ENCODE results near the gene SEMA5A.

The SEMA5A gene

DNA sequence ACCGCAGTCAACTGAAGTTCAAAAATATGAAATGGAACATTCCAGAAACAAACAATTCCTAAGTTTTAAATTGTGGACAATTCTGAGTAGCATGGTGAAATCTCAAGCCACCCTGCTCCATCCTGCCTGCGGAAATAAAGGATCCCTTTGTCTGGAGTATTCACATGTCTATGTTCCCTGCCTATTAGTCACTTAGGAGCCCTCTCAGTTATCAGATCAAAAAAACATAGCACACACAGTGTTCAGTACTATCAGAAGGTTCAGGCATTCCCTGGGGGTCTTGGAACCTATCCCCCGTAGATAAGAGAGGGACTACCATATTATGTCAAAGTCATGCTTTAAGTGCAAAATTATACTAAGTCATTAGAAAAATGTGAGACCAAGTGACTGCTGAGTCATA, 300.8 kb downstream of the SEMA5A start:
- no peak overlapping the region for H3K27ac ChIP-seq (ENCODE audit: low read length)
- H3K4me3 ChIP-seq (ENCODE audit: low read depth in 1 of 2, low read length in 2 of 2): no peak overlapping the region
- no peaks in the 10 kb centered on the region for H3K4me1 ChIP-seq (ENCODE audit: control insufficient read depth in 1 of 2, insufficient read depth in 2 of 2, low read length in 2 of 2)
- H3K27me3 ChIP-seq (ENCODE audit: low read depth, low read length): no peaks in the 10 kb centered on the region
- no peaks in the 10 kb centered on the region for H3K36me3 ChIP-seq (ENCODE audit: control insufficient read depth in 1 of 2, insufficient read depth in 2 of 2, low read length in 2 of 2)
- H3K9me3 ChIP-seq (ENCODE audit: control insufficient read depth in 1 of 2, low read length in 2 of 2): no peaks in the 10 kb centered on the region

- Histone ChIP-seq H3K27ac (ENCODE audit: low read length) (no peak overlapping the region), H3K4me3 (ENCODE audit: low read depth in 1 of 2, low read length in 2 of 2) (no peak overlapping the region), H3K36me3 (ENCODE audit: control insufficient read depth in 1 of 2, insufficient read depth in 2 of 2, low read length in 2 of 2) (no peaks in the 10 kb centered on the region), H3K9me3 (ENCODE audit: control insufficient read depth in 1 of 2, low read length in 2 of 2) (no peaks in the 10 kb centered on the region), H3K4me1 (ENCODE audit: control insufficient read depth in 1 of 2, insufficient read depth in 2 of 2, low read length in 2 of 2) (no peaks in the 10 kb centered on the region), H3K27me3 (ENCODE audit: low read depth, low read length) (no peaks in the 10 kb centered on the region)
Observed at GRCh38 chr5:9244417-9244816, 301.5 kb downstream of the SEMA5A start.

DNA sequence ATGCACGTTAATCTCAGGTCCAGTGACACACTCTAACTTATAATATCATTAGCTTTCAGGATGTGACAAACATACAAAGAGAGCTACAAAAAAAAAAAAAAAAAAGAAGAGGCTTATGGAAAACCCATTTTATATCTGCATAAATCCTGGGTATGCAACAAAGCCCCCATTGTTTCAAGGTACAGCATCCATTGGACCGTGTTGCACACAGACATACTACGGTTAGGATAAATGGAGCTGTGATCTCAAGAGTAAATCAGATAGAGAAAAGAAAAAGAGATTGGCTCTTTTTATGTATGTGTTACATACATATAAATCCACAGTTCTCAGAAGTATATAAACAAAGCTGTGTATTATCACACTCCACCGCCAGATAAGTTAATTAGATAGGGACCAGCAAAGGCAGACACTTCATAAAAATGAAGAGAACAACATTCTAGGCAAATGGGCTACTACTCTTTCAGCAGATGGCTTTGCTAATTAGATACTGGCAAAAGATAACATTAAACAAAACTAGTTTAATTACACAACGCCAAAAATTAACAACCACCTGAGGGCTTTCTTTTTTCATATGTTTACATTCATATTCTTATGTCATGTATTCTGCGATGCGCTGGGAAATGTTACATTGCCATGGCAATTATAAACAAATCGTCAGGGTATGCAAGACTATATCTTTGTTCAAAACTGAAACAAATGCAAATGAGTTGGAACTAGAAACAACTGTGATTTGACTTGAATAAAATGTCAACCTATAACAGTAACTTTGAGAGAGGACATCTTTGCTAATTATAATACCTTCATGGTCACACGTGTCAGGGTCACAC, 304.2 kb downstream of the SEMA5A start:
- Histone ChIP-seq H3K4me1 (ENCODE audit: control insufficient read depth in 1 of 2, insufficient read depth in 2 of 2, low read length in 2 of 2) (no peaks in the 10 kb centered on the region), H3K36me3 (ENCODE audit: control insufficient read depth in 1 of 2, insufficient read depth in 2 of 2, low read length in 2 of 2) (no peaks in the 10 kb centered on the region), H3K27ac (ENCODE audit: low read length) (no peak overlapping the region)

GRCh38 chr5:9240431-9240830, 305.4 kb downstream of the SEMA5A start:
- H3K4me3 ChIP-seq (ENCODE audit: low read depth in 1 of 2, low read length in 2 of 2): no peak overlapping the region
- H3K4me1 ChIP-seq (ENCODE audit: control insufficient read depth in 1 of 2, insufficient read depth in 2 of 2, low read length in 2 of 2): no peaks in the 10 kb centered on the region
- no peaks in the 10 kb centered on the region for H3K9me3 ChIP-seq (ENCODE audit: control insufficient read depth in 1 of 2, low read length in 2 of 2)
- no peaks in the 10 kb centered on the region for H3K36me3 ChIP-seq (ENCODE audit: control insufficient read depth in 1 of 2, insufficient read depth in 2 of 2, low read length in 2 of 2)
- no peak overlapping the region for H3K27ac ChIP-seq (ENCODE audit: low read length)
- no peaks in the 10 kb centered on the region for H3K27me3 ChIP-seq (ENCODE audit: low read depth, low read length)

More for the DNA sequence above, 304.2 kb downstream of the SEMA5A start:
- Histone ChIP-seq H3K9me3 (ENCODE audit: control insufficient read depth in 1 of 2, low read length in 2 of 2) (no peaks in the 10 kb centered on the region), H3K4me3 (ENCODE audit: low read depth in 1 of 2, low read length in 2 of 2) (no peak overlapping the region), H3K27me3 (ENCODE audit: low read depth, low read length) (no peaks in the 10 kb centered on the region)

- no peak overlapping the region for H3K27ac ChIP-seq (ENCODE audit: low read length)
- no peaks in the 10 kb centered on the region for H3K9me3 ChIP-seq (ENCODE audit: control insufficient read depth in 1 of 2, low read length in 2 of 2)
- H3K4me1 ChIP-seq (ENCODE audit: control insufficient read depth in 1 of 2, insufficient read depth in 2 of 2, low read length in 2 of 2): no peaks in the 10 kb centered on the region
- no peak overlapping the region for H3K4me3 ChIP-seq (ENCODE audit: low read depth in 1 of 2, low read length in 2 of 2)
- H3K36me3 ChIP-seq (ENCODE audit: control insufficient read depth in 1 of 2, insufficient read depth in 2 of 2, low read length in 2 of 2): no peaks in the 10 kb centered on the region
- no peaks in the 10 kb centered on the region for H3K27me3 ChIP-seq (ENCODE audit: low read depth, low read length)
Observed at GRCh38 chr5:9239626-9240025, 306.2 kb downstream of the SEMA5A start.

DNA sequence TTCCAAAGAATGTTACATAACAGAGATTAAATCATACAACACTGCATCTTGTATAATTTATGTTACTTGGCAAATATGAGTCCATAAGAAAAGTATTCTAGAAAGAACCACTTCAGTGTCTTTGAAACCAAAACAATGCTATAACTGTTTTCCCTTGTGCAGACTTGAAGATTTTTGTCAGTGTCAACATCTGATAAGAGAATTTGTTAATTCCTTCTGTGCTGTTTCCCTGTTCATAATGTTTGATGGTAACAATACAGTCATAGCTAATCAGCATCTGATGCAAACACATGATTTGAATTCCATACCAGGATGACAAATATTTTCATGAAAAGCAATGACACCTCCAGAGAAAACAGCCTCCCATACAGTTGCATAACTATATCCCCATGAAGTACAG, 306.8 kb downstream of the SEMA5A start:
- Histone ChIP-seq H3K27ac (ENCODE audit: low read length) (no peak overlapping the region), H3K4me1 (ENCODE audit: control insufficient read depth in 1 of 2, insufficient read depth in 2 of 2, low read length in 2 of 2) (no peaks in the 10 kb centered on the region), H3K36me3 (ENCODE audit: control insufficient read depth in 1 of 2, insufficient read depth in 2 of 2, low read length in 2 of 2) (no peaks in the 10 kb centered on the region), H3K9me3 (ENCODE audit: control insufficient read depth in 1 of 2, low read length in 2 of 2) (no peaks in the 10 kb centered on the region), H3K27me3 (ENCODE audit: low read depth, low read length) (no peaks in the 10 kb centered on the region), H3K4me3 (ENCODE audit: low read depth in 1 of 2, low read length in 2 of 2) (no peak overlapping the region)

DNA sequence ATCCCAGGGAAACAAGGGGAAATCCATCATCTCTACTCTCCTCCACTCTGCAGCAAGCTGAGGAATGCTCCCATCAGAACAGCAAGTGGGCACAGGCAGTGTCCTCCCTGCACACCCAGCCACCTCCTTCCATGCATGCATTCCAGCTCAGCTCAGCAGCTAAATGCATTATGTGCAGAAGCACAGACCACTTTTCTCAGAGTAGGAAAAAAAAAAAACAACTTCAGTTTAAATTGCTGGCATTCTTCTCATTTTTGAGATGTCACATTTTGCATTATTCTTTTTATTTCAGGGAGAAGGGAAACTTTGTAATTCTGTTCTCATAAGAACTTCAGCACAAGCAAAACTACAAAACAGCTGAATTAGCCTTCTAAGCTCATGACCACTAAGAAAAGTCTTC, 312.2 kb downstream of the SEMA5A start:
- no peak overlapping the region for H3K27ac ChIP-seq (ENCODE audit: low read length)
- H3K36me3 ChIP-seq (ENCODE audit: control insufficient read depth in 1 of 2, insufficient read depth in 2 of 2, low read length in 2 of 2): no peaks in the 10 kb centered on the region
- H3K4me1 ChIP-seq (ENCODE audit: control insufficient read depth in 1 of 2, insufficient read depth in 2 of 2, low read length in 2 of 2): no peaks in the 10 kb centered on the region
- H3K27me3 ChIP-seq (ENCODE audit: low read depth, low read length): no peaks in the 10 kb centered on the region
- H3K9me3 ChIP-seq (ENCODE audit: control insufficient read depth in 1 of 2, low read length in 2 of 2): no peaks in the 10 kb centered on the region
- no peak overlapping the region for H3K4me3 ChIP-seq (ENCODE audit: low read depth in 1 of 2, low read length in 2 of 2)

DNA sequence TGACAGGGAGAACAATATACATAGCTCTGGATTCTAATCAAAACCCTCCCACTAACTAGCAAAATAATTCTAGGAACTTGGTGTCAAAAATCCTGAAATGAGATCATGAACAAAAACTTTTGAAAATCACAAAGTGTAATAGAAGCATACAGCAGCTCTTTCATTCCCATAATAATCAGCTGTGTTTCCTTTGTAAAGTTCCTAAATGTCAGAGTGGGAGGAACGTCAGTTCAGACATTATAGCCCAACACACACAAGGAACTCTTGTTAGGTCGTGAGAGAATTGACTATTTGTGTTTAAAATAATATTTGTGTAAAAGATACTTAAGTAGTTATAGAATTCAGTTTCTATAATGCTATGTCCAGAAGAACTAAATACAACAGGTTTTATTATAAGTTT, 312.8 kb downstream of the SEMA5A start:
- Histone ChIP-seq H3K27ac (ENCODE audit: low read length) (no peak overlapping the region), H3K4me3 (ENCODE audit: low read depth in 1 of 2, low read length in 2 of 2) (no peak overlapping the region), H3K9me3 (ENCODE audit: control insufficient read depth in 1 of 2, low read length in 2 of 2) (no peaks in the 10 kb centered on the region), H3K27me3 (ENCODE audit: low read depth, low read length) (no peaks in the 10 kb centered on the region), H3K36me3 (ENCODE audit: control insufficient read depth in 1 of 2, insufficient read depth in 2 of 2, low read length in 2 of 2) (no peaks in the 10 kb centered on the region), H3K4me1 (ENCODE audit: control insufficient read depth in 1 of 2, insufficient read depth in 2 of 2, low read length in 2 of 2) (no peaks in the 10 kb centered on the region)

- H3K4me1 ChIP-seq (ENCODE audit: control insufficient read depth in 1 of 2, insufficient read depth in 2 of 2, low read length in 2 of 2): no peaks in the 10 kb centered on the region
- no peak overlapping the region for H3K27ac ChIP-seq (ENCODE audit: low read length)
- H3K36me3 ChIP-seq (ENCODE audit: control insufficient read depth in 1 of 2, insufficient read depth in 2 of 2, low read length in 2 of 2): no peaks in the 10 kb centered on the region
- no peaks in the 10 kb centered on the region for H3K9me3 ChIP-seq (ENCODE audit: control insufficient read depth in 1 of 2, low read length in 2 of 2)
- H3K4me3 ChIP-seq (ENCODE audit: low read depth in 1 of 2, low read length in 2 of 2): no peak overlapping the region
- no peaks in the 10 kb centered on the region for H3K27me3 ChIP-seq (ENCODE audit: low read depth, low read length)
Observed at GRCh38 chr5:9231842-9232241, 314.0 kb downstream of the SEMA5A start.

DNA sequence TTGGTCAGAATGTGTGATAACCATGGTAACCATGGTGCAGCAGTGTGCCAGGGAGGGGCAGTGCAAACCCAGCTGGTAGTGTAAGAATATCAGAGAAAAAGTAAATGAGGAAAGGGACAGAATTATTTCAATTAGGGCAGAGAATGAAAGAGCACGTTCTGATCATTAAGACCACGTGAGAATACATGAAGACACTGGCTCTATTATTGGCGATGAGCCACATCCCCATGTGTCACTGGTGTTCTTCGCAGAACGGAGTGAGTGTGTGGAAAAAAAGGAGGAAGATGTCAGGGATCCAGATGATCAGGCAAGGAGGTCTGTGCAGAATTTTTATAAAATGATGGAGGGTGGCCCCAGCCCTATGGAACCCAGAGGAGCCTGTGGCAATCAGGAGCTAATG, 315.5 kb downstream of the SEMA5A start:
- Histone ChIP-seq H3K27me3 (ENCODE audit: low read depth, low read length) (no peaks in the 10 kb centered on the region), H3K9me3 (ENCODE audit: control insufficient read depth in 1 of 2, low read length in 2 of 2) (no peaks in the 10 kb centered on the region), H3K4me1 (ENCODE audit: control insufficient read depth in 1 of 2, insufficient read depth in 2 of 2, low read length in 2 of 2) (no peaks in the 10 kb centered on the region), H3K36me3 (ENCODE audit: control insufficient read depth in 1 of 2, insufficient read depth in 2 of 2, low read length in 2 of 2) (no peaks in the 10 kb centered on the region), H3K4me3 (ENCODE audit: low read depth in 1 of 2, low read length in 2 of 2) (no peak overlapping the region), H3K27ac (ENCODE audit: low read length) (no peak overlapping the region)

GRCh38 chr5:9226016-9226536, 319.8 kb downstream of the SEMA5A start:
- Histone ChIP-seq H3K4me1 (ENCODE audit: control insufficient read depth in 1 of 2, insufficient read depth in 2 of 2, low read length in 2 of 2) (no peaks in the 10 kb centered on the region), H3K27ac (ENCODE audit: low read length) (no peak overlapping the region), H3K27me3 (ENCODE audit: low read depth, low read length) (no peaks in the 10 kb centered on the region), H3K4me3 (ENCODE audit: low read depth in 1 of 2, low read length in 2 of 2) (no peak overlapping the region), H3K9me3 (ENCODE audit: control insufficient read depth in 1 of 2, low read length in 2 of 2) (no peaks in the 10 kb centered on the region), H3K36me3 (ENCODE audit: control insufficient read depth in 1 of 2, insufficient read depth in 2 of 2, low read length in 2 of 2) (no peaks in the 10 kb centered on the region)
